Left ventricle myocardium inferior (tissue), 1 donor: ENCODE data around the gene ACTN4. TPM values are rescaled to one million over a fixed set of nuclear protein-coding genes. Genes with fewer than 3 reads are reported as not detected.
A peak's percentile ranks its signal among the peaks of the same experiment; 100 is the strongest.

Experiments used
- DNase-seq: peaks from one replicate; pipeline ENCODE4 v3.0.0-alpha.2; 2020
- H3K27ac ChIP-seq: fragments of 200-600 bp; replicated peaks from 2 replicates; pipeline ENCODE4 v1.8.0; 2021
- H3K27me3 ChIP-seq: fragments of 200-600 bp; 2 replicates; pipeline ENCODE4 v1.8.0; 2021; ENCODE audit warnings: low read depth
- H3K36me3 ChIP-seq: fragments of 200-600 bp; 2 replicates; pipeline ENCODE4 v1.8.0; 2021
- H3K4me1 ChIP-seq: fragments of 200-600 bp; 2 replicates; pipeline ENCODE4 v1.8.0; 2021
- H3K4me3 ChIP-seq: fragments of 200-600 bp; 2 replicates; pipeline ENCODE4 v1.8.0; 2021; ENCODE audit warnings: mild to moderate bottlenecking, moderate library complexity
- H3K9me3 ChIP-seq: fragments of 200-600 bp; replicated peaks from 2 replicates; pipeline ENCODE4 v1.8.0; 2021
- intact Hi-C: fragments of 100-400 bp; cut with micrococcal nuclease; formaldehyde crosslinking; loops from one replicate; pipeline ENCODE4 v1.11.0; 2022
- total RNA-seq: library from RNA; stranded (reverse); fragmentation: NEBNext Ultra II Directional; extraction: Animal tissue kit (Norgen Biotek cat#: 25700); gene quantifications from one replicate; pipeline ENCODE4 v1.2.1, GENCODE V29; 2021
- TF ChIP-seq, protein P1 (sequence below): fragments of 200-600 bp; IDR thresholded peaks from 2 replicates; pipeline ENCODE4 v1.8.0; 2021; ENCODE audit warnings: antibody characterized with exemption, mild to moderate bottlenecking, borderline replicate concordance
- donor health status: DM: no; HTN: yes; CAD: no; lungs with severe emphysema.

ACTN4 gene
- total RNA-seq, 1 donor from 2014 or later, result 111 TPM

- Histone ChIP-seq H3K4me1 (peaks cover 100% of the 10 kb centered on the region), H3K9me3 (no peaks in the 10 kb centered on the region), H3K27me3 (no peaks in the 10 kb centered on the region), H3K27ac (peak overlapping the region; percentile 91), H3K36me3 (peaks cover 25% of the 10 kb centered on the region), H3K4me3 (no peak overlapping the region)
- no peak for DNase-seq
- TF ChIP-seq, protein P1, sequence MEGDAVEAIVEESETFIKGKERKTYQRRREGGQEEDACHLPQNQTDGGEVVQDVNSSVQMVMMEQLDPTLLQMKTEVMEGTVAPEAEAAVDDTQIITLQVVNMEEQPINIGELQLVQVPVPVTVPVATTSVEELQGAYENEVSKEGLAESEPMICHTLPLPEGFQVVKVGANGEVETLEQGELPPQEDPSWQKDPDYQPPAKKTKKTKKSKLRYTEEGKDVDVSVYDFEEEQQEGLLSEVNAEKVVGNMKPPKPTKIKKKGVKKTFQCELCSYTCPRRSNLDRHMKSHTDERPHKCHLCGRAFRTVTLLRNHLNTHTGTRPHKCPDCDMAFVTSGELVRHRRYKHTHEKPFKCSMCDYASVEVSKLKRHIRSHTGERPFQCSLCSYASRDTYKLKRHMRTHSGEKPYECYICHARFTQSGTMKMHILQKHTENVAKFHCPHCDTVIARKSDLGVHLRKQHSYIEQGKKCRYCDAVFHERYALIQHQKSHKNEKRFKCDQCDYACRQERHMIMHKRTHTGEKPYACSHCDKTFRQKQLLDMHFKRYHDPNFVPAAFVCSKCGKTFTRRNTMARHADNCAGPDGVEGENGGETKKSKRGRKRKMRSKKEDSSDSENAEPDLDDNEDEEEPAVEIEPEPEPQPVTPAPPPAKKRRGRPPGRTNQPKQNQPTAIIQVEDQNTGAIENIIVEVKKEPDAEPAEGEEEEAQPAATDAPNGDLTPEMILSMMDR, result no peak
- intact Hi-C loops, result no loop called here
Measured at GRCh38 chr19:38696729-38697055, 49.2 kb downstream of the ACTN4 start.

DNA sequence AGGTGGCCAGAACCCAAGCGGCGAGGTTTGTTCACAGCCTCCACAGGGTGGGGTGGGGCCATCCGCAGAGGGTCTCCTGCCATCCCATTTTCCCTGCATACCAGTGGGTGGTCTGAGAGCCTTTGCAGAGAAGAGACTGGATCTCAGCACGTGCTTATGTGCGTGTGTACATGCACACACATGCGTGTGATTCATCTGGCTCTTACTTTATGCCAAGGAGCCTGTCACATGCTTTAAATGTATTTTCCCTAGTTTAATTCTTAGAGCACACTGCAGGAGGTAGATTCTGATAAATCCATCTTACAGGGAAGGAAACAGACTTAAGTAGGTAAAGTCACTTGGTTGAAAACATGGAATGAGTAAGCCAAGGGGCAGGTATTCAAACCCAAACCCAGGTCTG is 49.7 kb downstream of the ACTN4 start:
- peaks cover 100% of the 10 kb centered on the region for H3K4me1 ChIP-seq
- peaks cover 29% of the 10 kb centered on the region for H3K36me3 ChIP-seq
- no peak for DNase-seq
- no peak overlapping the region for H3K4me3 ChIP-seq
- intact Hi-C loops, result no loop called here
- TF ChIP-seq, protein P1, result no peak
- no peaks in the 10 kb centered on the region for H3K27me3 ChIP-seq
- H3K9me3 ChIP-seq, result no peaks in the 10 kb centered on the region
- H3K27ac ChIP-seq, result peak overlapping the region; percentile 91

GRCh38 chr19:38697641-38698071 is 50.2 kb downstream of the ACTN4 start:
- intact Hi-C loops, result no loop called here
- TF ChIP-seq, protein P1, result no peak
- Histone ChIP-seq H3K36me3 (peaks cover 33% of the 10 kb centered on the region), H3K27ac (peak overlapping the region; percentile 91), H3K4me3 (no peak overlapping the region), H3K9me3 (no peaks in the 10 kb centered on the region), H3K27me3 (no peaks in the 10 kb centered on the region), H3K4me1 (peaks cover 100% of the 10 kb centered on the region)
- DNase-seq, result no peak

- H3K36me3 ChIP-seq, result peaks cover 40% of the 10 kb centered on the region
- DNase-seq, result no peak
- H3K27ac ChIP-seq, result peak overlapping the region; percentile 91
- H3K4me3 ChIP-seq, result no peak overlapping the region
- peaks cover 97% of the 10 kb centered on the region for H3K4me1 ChIP-seq
- no peaks in the 10 kb centered on the region for H3K9me3 ChIP-seq
- no peaks in the 10 kb centered on the region for H3K27me3 ChIP-seq
- TF ChIP-seq, protein P1, result no peak
- intact Hi-C loops, result no loop called here
Measured at GRCh38 chr19:38698225-38699026, 51.0 kb downstream of the ACTN4 start.

GRCh38 chr19:38699027-38699346 is 51.5 kb downstream of the ACTN4 start:
- H3K27ac ChIP-seq, result peak overlapping the region; percentile 91
- intact Hi-C loops, result no loop called here
- no peak overlapping the region for H3K4me3 ChIP-seq
- no peaks in the 10 kb centered on the region for H3K9me3 ChIP-seq
- peaks cover 97% of the 10 kb centered on the region for H3K4me1 ChIP-seq
- TF ChIP-seq, protein P1, result no peak
- H3K36me3 ChIP-seq, result peaks cover 45% of the 10 kb centered on the region
- H3K27me3 ChIP-seq, result no peaks in the 10 kb centered on the region
- no peak for DNase-seq
